Keratinocyte (primary cell): Measurements from ENCODE around the gene PATL2. TPM values are rescaled to one million over a fixed set of nuclear protein-coding genes. Genes with fewer than 3 reads are reported as not detected.
"Not testable (repeated sequence)": the region's sequence is repeated elsewhere in the genome, so short reads cannot be mapped to it uniquely, and the experiment has no call there.

Source experiments
- DNase-seq: peaks from one replicate; pipeline ENCODE4 v3.0.0-alpha.2; 2011; ENCODE audit warnings: low read depth, missing footprints, low spot score
- FAIRE-seq: peaks from 2 replicates; lab custom pipeline; 2011; peaks lifted over from hg19 to GRCh38; lab: Jason Lieb, UNC
- H2AFZ ChIP-seq: 2 replicates; pipeline ENCODE4 v1.6.0; 2012; ENCODE audit warnings: low read length, control low read depth, inconsistent platforms; ENCODE audit not compliant: control insufficient read depth
- H3K27ac ChIP-seq: 2 replicates; pipeline ENCODE4 v1.5.1; 2011; ENCODE audit warnings: low read length; ENCODE audit not compliant: control insufficient read depth, insufficient read depth
- H3K27me3 ChIP-seq: 3 replicates; pipeline ENCODE4 v1.6.0; 2011; ENCODE audit warnings: low read length; ENCODE audit not compliant: control insufficient read depth, insufficient read depth; ENCODE audit errors: extremely low read depth
- H3K36me3 ChIP-seq, 2 experiments: 2 replicates in 1 of 2; 3 replicates in 1 of 2; pipeline ENCODE4 v1.5.1; 2011; ENCODE audit warnings: low read length in 2 of 2, mild to moderate bottlenecking in 1 of 2; ENCODE audit not compliant: control insufficient read depth in 2 of 2, insufficient read depth in 2 of 2; ENCODE audit errors: extremely low read depth in 1 of 2
- H3K4me1 ChIP-seq: 3 replicates; pipeline ENCODE4 v1.5.1; 2011; ENCODE audit warnings: low read length; ENCODE audit not compliant: control insufficient read depth, insufficient read depth; ENCODE audit errors: extremely low read depth
- H3K4me2 ChIP-seq: 3 replicates; pipeline ENCODE4 v1.6.0; 2011; ENCODE audit warnings: low read depth, low read length; ENCODE audit not compliant: control insufficient read depth, insufficient read depth; ENCODE audit errors: extremely low read depth
- H3K4me3 ChIP-seq, 3 experiments: fragments of 200-600 bp in 1 of 3; sonication (generic) in 1 of 3; 2 replicates in 2 of 3; 3 replicates in 1 of 3; pipeline ENCODE4 v1.5.1; 2011 to 2016; ENCODE audit warnings: low read length in 3 of 3, mild to moderate bottlenecking in 3 of 3, control low read depth in 2 of 3, inconsistent platforms in 1 of 3, low read depth in 1 of 3, mixed read lengths in 1 of 3, mixed run types in 1 of 3, moderate library complexity in 1 of 3; ENCODE audit not compliant: control insufficient read depth in 2 of 3, insufficient read depth in 2 of 3; ENCODE audit errors: extremely low read depth in 1 of 3
- H3K79me2 ChIP-seq: 2 replicates; pipeline ENCODE4 v1.6.0; 2012; ENCODE audit warnings: low read length; ENCODE audit not compliant: control insufficient read depth, insufficient read depth
- H3K9ac ChIP-seq: 3 replicates; pipeline ENCODE4 v1.6.0; 2011; ENCODE audit warnings: low read length; ENCODE audit not compliant: control insufficient read depth, insufficient read depth; ENCODE audit errors: extremely low read depth
- H3K9me1 ChIP-seq: 3 replicates; pipeline ENCODE4 v1.6.0; 2011; ENCODE audit warnings: low read length; ENCODE audit not compliant: control insufficient read depth, insufficient read depth; ENCODE audit errors: extremely low read depth
- H3K9me3 ChIP-seq: 2 replicates; pipeline ENCODE4 v1.5.1; 2012; ENCODE audit warnings: low read depth, low read length; ENCODE audit not compliant: control insufficient read depth
- H4K20me1 ChIP-seq: 3 replicates; pipeline ENCODE4 v1.6.0; 2011; ENCODE audit warnings: low read length; ENCODE audit not compliant: control insufficient read depth, insufficient read depth; ENCODE audit errors: extremely low read depth
- CTCF ChIP-seq, 3 experiments: IDR thresholded peaks in 1 of 3; conservative IDR thresholded peaks in 1 of 3; optimal IDR thresholded peaks in 1 of 3; 2 replicates in 2 of 3; 3 replicates in 1 of 3; pipeline versions ENCODE3 to v1.5.1; 2011; ENCODE audit warnings: low read length in 3 of 3, mild to moderate bottlenecking in 3 of 3, moderate library complexity in 2 of 3, control low read depth in 1 of 3, inconsistent platforms in 1 of 3; ENCODE audit not compliant: insufficient read depth in 2 of 3; ENCODE audit errors: extremely low read depth in 1 of 3
- EZH2 ChIP-seq: IDR thresholded peaks from one replicate; pipeline ENCODE4 v1.6.1; 2012; ENCODE audit warnings: inconsistent platforms, mild to moderate bottlenecking, low read length, moderate library complexity
- dilution Hi-C: fragments of 300-500 bp; cut with MboI; formaldehyde crosslinking; loops from one replicate; pipeline ENCODE4 v1.7.0; 2020; ENCODE audit warnings: low sequenced_read_pairs; ENCODE audit not compliant: extremely low pct_ligation_motif_present
- polyA plus RNA-seq, 5 experiments: library from polyadenylated mRNA; depleted of rRNA in 3 of 5; stranded (reverse) in 3 of 5; stranded (forward) in 1 of 5; unstranded in 1 of 5; fragments of >200 nt; gene quantifications; 1 replicate in 1 of 5; 2 replicates in 3 of 5; 3 replicates in 1 of 5; pipeline versions ENCODE4 v1.2.1 to v1.2.3, GENCODE V29; 2011 to 2012; ENCODE audit warnings: missing spikeins in 2 of 5, low read depth in 1 of 5, low replicate concordance in 1 of 5

The PATL2 gene
- polyA plus RNA-seq, 1 donor (not counting 4 experiments of a cell fraction or from before 2014, with no cell fraction given): 0.46 TPM

DNA sequence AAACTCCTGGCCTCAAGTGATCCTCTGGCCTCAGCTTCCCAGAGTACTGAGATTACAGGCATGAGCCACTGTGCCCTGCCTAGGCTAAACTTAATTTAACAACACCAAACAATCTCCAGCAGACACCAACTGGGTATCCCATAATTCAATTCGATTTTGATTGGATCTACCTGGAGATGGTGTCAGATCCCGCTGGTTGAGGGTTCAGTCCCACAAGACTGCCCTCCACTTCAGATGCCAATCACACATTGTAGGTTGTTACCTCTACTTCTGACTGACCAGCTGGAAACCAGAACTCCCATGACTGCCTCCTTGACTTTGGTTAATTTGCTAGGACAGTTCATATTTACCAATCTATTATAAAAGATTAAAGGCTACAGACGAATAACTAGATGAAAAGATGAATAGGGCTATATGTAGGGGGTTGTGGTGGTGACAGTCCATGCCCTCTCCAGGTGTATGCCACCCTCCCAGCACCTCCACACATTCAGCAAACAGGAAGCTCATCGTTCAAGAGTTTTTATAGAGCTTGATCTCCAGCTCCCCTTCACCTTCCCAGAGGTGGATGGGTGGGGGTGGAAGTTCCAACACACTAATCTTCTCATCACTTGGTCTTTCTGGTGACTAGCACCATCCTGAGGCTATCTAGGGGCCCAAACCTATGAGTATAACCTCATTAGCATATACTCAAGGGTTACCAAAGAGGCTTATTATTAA lies 9.5 kb upstream of the PATL2 start:
- Histone ChIP-seq H3K27me3 (no peaks in the 10 kb centered on the region), H2AFZ (no peak overlapping the region), H3K9me1 (no peaks in the 10 kb centered on the region), H3K4me2 (no peak overlapping the region), H3K27ac (no peak overlapping the region), H3K79me2 (peaks cover 4% of the 10 kb centered on the region), H3K9ac (no peak overlapping the region), H3K36me3 (peaks cover 20 to 22% of the 10 kb centered on the region in 2 experiments), H3K9me3 (no peaks in the 10 kb centered on the region), H3K4me1 (no peaks in the 10 kb centered on the region), H4K20me1 (peaks cover 2% of the 10 kb centered on the region), H3K4me3 (no peak overlapping the region)
- FAIRE-seq (no peak), DNase-seq (no peak)
- dilution Hi-C loops: no loop called here
- TF ChIP-seq CTCF (optimal IDR thresholded peaks at IDR 0.05 in 1 of 3, IDR thresholded peaks at IDR 0.05 in 1 of 3, conservative IDR thresholded peaks at IDR 0.05 in 1 of 3; ENCODE audit: extremely low read depth in 1 of 3, insufficient read depth in 2 of 3, low read length in 3 of 3): no peak
- no peak for TF ChIP-seq EZH2

- Histone ChIP-seq H3K36me3 (peaks cover 24 to 28% of the 10 kb centered on the region in 2 experiments), H3K79me2 (peaks cover 10% of the 10 kb centered on the region)
- DNase-seq, H3K9ac ChIP-seq, FAIRE-seq, H3K27ac ChIP-seq, H3K4me1 ChIP-seq, H2AFZ ChIP-seq, H3K9me1 ChIP-seq, H3K4me3 ChIP-seq, H3K4me2 ChIP-seq, H4K20me1 ChIP-seq, H3K9me3 ChIP-seq, H3K27me3 ChIP-seq, dilution Hi-C loops: not testable (repeated sequence)
These were observed 8.9 kb upstream of the PATL2 start for GRCh38 chr15:44720000-44720435.
